ENCODE measurements around the gene KRTAP12-4.
"Not testable (repeated sequence)": the region's sequence is repeated elsewhere in the genome, so short reads cannot be mapped to it uniquely, and the experiment has no call there.

KRTAP12-4 gene

GRCh38 chr21:44653656-44654575, 543 bp downstream of the KRTAP12-4 start:
- DNase-seq = no peak

- DNase-seq = no peak
Measured at GRCh38 chr21:44653123-44653522, 1.3 kb downstream of the KRTAP12-4 start.

GRCh38 chr21:44650973-44651675, 3.3 kb downstream of the KRTAP12-4 start:
- no peak for DNase-seq

GRCh38 chr21:44650265-44650972, 4.0 kb downstream of the KRTAP12-4 start:
- DNase-seq = no peak

- no peak for DNase-seq
Measured at GRCh38 chr21:44649521-44650100, 4.8 kb downstream of the KRTAP12-4 start.

GRCh38 chr21:44648557-44649311, 5.7 kb downstream of the KRTAP12-4 start:
- DNase-seq = no peak

GRCh38 chr21:44647222-44647552, 7.3 kb downstream of the KRTAP12-4 start:
- DNase-seq = no peak

- DNase-seq = not testable (repeated sequence)
Measured at GRCh38 chr21:44646366-44647221, 7.9 kb downstream of the KRTAP12-4 start, which contains the start of gene KRTAP10-11. TSS of gene KRTAP10-11 (plus strand) at chr21:44646414. CDS start at chr21:44646459, 45 bp downstream.

- DNase-seq = no peak
Measured at GRCh38 chr21:44644878-44645277, 9.6 kb downstream of the KRTAP12-4 start.

- no peak for DNase-seq
Measured at GRCh38 chr21:44643741-44644310, 10.6 kb downstream of the KRTAP12-4 start.

GRCh38 chr21:44640761-44641160, 13.7 kb downstream of the KRTAP12-4 start:
- no peak for DNase-seq

GRCh38 chr21:44639331-44639655, 15.2 kb downstream of the KRTAP12-4 start:
- no peak for DNase-seq

- DNase-seq = not testable (repeated sequence)
Measured at GRCh38 chr21:44638506-44639330, 15.7 kb downstream of the KRTAP12-4 start.

- DNase-seq = not testable (repeated sequence)
Measured at GRCh38 chr21:44637851-44638348, 16.6 kb downstream of the KRTAP12-4 start.

- no peak for DNase-seq
Measured at GRCh38 chr21:44637018-44637850, 17.2 kb downstream of the KRTAP12-4 start, which contains the start of gene KRTAP10-10. TSS of gene KRTAP10-10 (plus strand) at chr21:44637356. CDS start at chr21:44637418, 62 bp downstream.

- DNase-seq = no peak
Measured at GRCh38 chr21:44636209-44637017, 18.0 kb downstream of the KRTAP12-4 start.

- no peak for DNase-seq
Measured at GRCh38 chr21:44632067-44632466, 22.4 kb downstream of the KRTAP12-4 start.

- no peak for DNase-seq
Measured at GRCh38 chr21:44630440-44630839, 24.0 kb downstream of the KRTAP12-4 start.

Data from fibroblast of skin of abdomen (primary cell).